SIG-M5 (cell line): ENCODE results near the gene SLC10A7.

Experiments
- DNase-seq: peaks from one replicate; lab custom pipeline; 2025; lab: John Stamatoyannopoulos, UW

The SLC10A7 gene, protein sequence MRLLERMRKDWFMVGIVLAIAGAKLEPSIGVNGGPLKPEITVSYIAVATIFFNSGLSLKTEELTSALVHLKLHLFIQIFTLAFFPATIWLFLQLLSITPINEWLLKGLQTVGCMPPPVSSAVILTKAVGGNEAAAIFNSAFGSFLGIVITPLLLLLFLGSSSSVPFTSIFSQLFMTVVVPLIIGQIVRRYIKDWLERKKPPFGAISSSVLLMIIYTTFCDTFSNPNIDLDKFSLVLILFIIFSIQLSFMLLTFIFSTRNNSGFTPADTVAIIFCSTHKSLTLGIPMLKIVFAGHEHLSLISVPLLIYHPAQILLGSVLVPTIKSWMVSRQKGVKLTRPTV

DNA sequence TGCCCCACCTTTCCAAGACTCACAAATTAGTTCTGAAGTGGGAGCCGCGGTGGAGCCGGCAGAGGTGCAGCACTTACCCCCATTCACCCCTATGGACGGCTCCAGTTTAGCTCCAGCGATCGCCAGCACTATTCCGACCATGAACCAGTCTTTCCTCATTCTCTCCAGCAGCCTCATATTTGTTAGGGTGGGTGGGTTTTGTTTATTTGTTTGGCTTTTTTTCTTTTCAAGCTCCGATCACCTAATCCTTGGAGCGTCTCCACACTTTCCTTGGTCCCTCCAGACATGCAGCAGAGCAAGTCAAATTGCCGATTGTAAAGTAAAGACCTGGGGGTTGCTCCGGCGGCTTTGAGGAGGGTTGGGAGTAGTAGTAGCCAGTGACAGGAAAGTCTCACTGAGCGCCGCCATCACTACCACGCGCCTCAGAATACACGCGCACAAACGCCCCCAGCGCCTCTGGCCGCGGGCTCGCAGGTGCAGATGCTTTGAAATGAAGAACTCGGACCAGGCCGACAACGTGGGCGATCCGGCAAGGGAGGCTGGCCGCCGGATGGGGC lies at the start of gene SLC10A7:
TSS of gene SLC10A7 (minus strand) at position 400 of the 557 bp plus-strand sequence. CDS start at position 177, 223 bp downstream.
- peak; percentile 2 for DNase-seq

- DNase-seq: no peak
Measured at GRCh38 chr4:146567396-146567795, 45.7 kb upstream of the SLC10A7 start.

- no peak for DNase-seq
Measured at GRCh38 chr4:146564492-146564891, 42.8 kb upstream of the SLC10A7 start.

DNA sequence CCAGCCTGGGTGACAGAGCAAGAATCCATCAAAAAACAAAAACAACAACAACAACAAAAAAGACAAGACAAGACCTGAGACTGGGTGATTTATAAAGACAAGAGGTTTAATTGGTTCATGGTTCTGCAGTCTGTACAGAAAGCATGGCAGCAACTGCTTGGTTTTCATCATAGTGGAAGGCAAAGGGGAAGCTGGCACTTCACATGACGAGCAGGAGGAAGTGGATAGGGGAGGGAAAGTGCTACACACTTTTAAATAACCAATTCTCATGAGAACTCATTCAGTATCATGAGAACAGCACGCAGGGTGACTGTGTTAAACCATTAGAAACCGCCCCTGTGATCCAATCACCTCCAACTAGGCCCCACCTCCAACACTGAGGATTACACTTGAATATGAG lies 28.4 kb upstream of the SLC10A7 start:
- DNase-seq: no peak

DNA sequence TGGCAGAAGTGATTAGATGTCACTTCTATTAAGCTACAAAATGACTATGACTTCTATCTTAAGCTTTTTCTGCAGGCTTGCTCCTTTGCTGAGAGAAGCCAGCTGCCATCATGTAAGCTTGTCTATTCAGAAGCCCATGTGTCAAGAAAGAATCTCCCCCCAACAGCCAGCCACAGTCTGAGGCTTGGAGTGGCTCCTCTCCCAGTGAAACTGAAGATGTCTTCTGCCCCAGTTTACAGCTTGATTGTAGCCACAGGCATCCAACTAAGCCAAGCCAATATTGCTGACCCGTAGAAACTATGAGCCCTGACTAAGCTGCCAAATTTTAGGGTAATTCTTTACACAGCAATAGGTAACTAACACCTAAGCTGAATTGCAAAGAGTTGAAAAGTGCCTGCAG lies 26.7 kb upstream of the SLC10A7 start:
- DNase-seq: no peak

GRCh38 chr4:146545102-146545501 lies 23.4 kb upstream of the SLC10A7 start:
- no peak for DNase-seq

GRCh38 chr4:146534178-146534577 lies 12.4 kb upstream of the SLC10A7 start:
- no peak for DNase-seq

- no peak for DNase-seq
Measured at GRCh38 chr4:146525754-146526153, 4.0 kb upstream of the SLC10A7 start.

GRCh38 chr4:146524663-146525062 lies 2.9 kb upstream of the SLC10A7 start:
- no peak for DNase-seq

DNA sequence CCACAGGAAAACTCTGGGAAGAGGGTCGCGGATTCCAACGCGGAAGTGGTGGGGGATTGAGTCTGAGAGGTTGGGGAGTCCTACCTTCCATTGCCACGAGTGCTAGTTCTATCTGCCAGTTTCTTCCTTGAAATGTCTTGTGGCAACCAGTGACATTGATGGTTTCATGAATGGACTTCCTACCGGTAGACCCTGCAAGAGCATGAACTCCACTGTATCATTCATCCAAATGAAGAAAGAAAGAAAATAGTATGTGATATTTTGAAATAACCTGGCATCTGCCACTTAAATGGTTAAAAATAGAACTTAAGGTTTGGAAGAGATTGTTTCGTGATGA lies 1.1 kb upstream of the SLC10A7 start:
- DNase-seq: no peak

GRCh38 chr4:146522098-146522868 lies 543 bp upstream of the SLC10A7 start:
- peak; percentile 35 for DNase-seq

GRCh38 chr4:146520896-146521540 lies 722 bp downstream of the SLC10A7 start:
- peak; percentile 1 for DNase-seq

DNA sequence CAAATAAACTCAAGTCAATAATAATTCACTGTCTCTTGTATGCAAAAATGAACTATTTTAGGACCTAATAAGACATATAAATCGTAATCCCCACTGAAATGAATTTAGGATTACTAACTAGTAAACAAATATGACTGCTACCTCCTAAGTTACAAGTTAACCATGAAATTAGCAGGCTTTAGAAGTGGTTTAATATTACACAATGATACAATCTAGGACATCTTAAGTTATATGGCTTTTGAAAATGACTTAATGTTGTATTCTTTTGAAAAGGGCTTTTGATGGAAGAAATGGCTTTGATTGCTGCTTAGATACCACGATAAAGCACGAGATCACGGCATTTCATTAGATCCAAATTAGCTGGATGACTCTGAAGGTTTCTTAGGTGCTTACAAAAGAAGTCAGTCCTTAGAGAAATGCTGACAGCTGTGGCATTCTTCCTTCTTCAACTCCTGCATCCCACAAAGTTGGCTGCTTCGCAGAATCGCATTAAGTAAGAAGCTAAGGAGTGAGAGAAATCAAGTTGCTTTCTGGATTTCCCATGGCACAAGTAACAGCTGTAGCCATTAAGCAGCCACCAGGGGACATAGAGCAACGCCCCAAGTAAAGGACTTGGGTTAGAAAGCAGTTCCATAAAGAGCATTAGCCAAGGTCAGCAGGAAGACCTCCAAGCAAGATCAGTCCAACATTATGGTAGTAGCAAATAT lies 6.9 kb downstream of the SLC10A7 start:
- no peak for DNase-seq

DNA sequence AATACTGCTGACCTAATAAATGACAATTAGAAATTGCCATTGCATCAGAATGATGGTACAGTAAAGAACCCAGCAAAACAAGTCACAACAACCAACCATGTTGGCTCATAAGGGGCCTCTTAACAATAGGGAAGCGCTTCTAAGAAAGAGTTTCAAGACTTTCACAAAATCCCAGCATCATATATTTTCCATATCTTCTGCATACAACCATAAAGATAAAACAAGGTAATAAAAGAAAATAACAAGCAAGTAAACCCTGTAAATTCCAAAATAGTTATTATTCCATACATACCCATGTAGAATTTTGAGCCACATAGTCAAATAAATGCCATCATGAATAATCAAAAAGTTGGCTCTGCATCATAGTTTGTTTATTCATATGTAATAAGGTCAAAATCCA lies 8.2 kb downstream of the SLC10A7 start:
- DNase-seq: no peak

- DNase-seq: no peak
Measured at GRCh38 chr4:146511381-146511780, 10.4 kb downstream of the SLC10A7 start.

GRCh38 chr4:146510942-146511341 lies 10.8 kb downstream of the SLC10A7 start:
- no peak for DNase-seq

DNA sequence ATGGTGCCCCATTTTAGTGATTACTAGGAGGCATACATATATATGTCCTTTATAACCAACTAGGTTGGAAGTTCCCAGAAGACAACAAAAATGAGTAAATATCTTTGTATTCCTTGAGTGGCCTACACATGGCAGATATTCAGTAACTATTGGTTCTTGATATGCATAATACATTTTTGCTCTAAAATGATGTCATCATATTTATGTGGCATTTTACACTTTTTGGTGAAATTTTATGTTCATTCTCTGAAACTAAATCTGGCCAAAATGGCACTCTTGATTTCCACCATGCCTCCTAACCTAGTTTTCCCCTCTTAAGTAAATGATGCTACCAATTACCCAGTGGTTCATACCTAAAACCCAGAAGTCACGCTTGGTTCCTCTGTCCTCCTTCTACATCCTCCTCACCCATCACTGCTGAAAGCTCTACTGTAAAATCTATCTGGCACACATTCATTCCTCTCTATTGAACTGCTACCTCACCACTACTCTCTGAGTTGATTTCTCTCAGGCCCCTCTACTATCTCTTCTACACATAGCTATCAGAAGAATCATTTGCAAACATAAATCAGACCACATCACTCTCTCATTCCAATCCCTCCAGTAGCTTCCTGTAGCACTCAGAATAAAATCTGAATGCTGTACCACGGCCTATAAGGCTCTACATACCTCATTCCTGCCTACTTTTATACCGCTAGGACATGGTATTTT lies 13.4 kb downstream of the SLC10A7 start:
- no peak for DNase-seq

- no peak for DNase-seq
Measured at GRCh38 chr4:146507632-146508031, 14.1 kb downstream of the SLC10A7 start.

DNA sequence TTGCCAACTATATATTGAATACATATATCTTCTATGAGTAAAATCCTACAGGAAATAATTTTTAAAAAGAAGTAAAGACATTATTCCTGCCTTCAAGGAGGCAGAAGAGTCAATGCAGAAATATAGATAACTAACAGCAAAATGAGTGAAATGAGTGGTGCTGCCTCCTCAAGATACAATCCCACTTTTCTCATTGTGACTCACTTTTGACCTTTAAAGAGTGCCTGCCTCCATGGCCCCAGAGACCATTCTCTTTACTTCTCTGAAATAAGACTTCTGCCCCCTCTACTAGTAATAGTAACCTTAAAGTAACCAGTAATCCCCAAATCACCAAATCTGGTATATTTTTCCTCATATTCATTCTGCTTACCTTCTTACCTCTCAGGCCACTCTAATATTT lies 15.5 kb downstream of the SLC10A7 start:
- DNase-seq: no peak

DNA sequence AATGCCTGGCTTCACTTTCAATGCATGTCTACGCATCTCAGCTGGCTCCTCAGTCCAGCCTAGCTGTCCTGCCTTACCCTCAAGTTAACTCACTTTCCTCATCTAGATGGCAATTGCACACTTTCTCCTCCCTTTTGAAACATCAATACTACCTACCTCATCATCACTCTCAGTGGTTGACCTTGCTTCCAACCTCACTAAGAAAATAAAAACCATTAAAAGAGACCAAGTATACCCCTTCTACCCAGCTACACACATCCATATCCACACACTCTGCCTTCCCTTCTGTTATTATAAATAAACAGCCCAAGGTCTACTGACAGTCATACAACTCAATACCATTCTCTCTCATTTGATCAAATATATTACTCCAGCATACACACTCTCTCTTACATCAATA lies 21.5 kb downstream of the SLC10A7 start:
- no peak for DNase-seq

DNA sequence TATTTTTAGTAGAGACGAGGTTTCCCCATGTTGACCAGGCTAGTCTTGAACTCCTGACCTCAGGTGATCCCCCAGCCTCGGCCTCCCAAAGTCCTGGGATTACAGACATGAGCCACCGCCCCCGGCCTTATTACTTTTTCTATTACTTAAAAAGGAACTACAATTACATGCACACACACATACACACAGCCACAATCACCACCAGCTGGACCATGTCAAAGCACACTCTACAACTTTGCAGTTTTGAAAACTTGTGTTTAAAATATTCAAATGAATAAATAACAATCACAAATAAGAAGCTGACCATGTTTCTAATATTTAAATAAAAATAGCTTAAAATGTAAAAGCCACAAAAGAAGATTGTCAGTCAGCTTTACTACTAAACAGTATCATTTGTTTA lies 23.4 kb downstream of the SLC10A7 start:
- DNase-seq: no peak
